Measurements from ENCODE around the gene CAPN10. TPM values are rescaled to one million over a fixed set of nuclear protein-coding genes. Genes with fewer than 3 reads are reported as not detected.

CAPN10 gene
- total and polyA plus RNA-seq, 3 donors from 2014 or later: 29.8 to 104 (median 66.5) TPM

- H3K36me3 ChIP-seq (ENCODE audit: low read depth, missing control alignments): no peaks in the 10 kb centered on the region
- no peaks in the 10 kb centered on the region for H3K27me3 ChIP-seq
- no peaks in the 10 kb centered on the region for H3K9me3 ChIP-seq
- no peaks in the 10 kb centered on the region for H3K4me1 ChIP-seq
- whole genome bisulfite sequencing, 2 donors: 80 to 87% methylated on average over 1 to 26 of the region's 26 CpGs
- H3K27ac ChIP-seq: no peak overlapping the region
- intact Hi-C loops (cut with DNase I; ENCODE audit: low total_unique reads): no loop called here
- no peak for TF ChIP-seq POLR2A (IDR thresholded peaks at IDR 0.05)
- no peak for TF ChIP-seq CTCF (IDR thresholded peaks at IDR 0.05)
- no peak for DNase-seq
- no peak overlapping the region for H3K4me3 ChIP-seq
Observed at GRCh38 chr2:240577281-240578109, 9.0 kb upstream of the CAPN10 start.

- DNase-seq: no peak
- no peaks in the 10 kb centered on the region for H3K27me3 ChIP-seq
- H3K36me3 ChIP-seq (ENCODE audit: low read depth, missing control alignments): no peaks in the 10 kb centered on the region
- intact Hi-C loops (cut with DNase I; ENCODE audit: low total_unique reads): no loop called here
- 76% methylated on average over 9 of the region's 9 CpGs; no CpG with 5 or more reads in 1 of the 2 donors for WGBS, 2 donors
- no peaks in the 10 kb centered on the region for H3K9me3 ChIP-seq
- no peak overlapping the region for H3K4me3 ChIP-seq
- no peaks in the 10 kb centered on the region for H3K4me1 ChIP-seq
- TF ChIP-seq POLR2A (IDR thresholded peaks at IDR 0.05) (no peak), CTCF (IDR thresholded peaks at IDR 0.05) (no peak)
- H3K27ac ChIP-seq: no peak overlapping the region
Observed at GRCh38 chr2:240578110-240578450, 8.5 kb upstream of the CAPN10 start.

GRCh38 chr2:240578488-240578887, 8.0 kb upstream of the CAPN10 start:
- Histone ChIP-seq H3K27me3 (no peaks in the 10 kb centered on the region), H3K27ac (no peak overlapping the region), H3K9me3 (no peaks in the 10 kb centered on the region), H3K4me1 (no peaks in the 10 kb centered on the region), H3K36me3 (ENCODE audit: low read depth, missing control alignments) (no peaks in the 10 kb centered on the region), H3K4me3 (no peak overlapping the region)
- no peak for DNase-seq
- no peak for TF ChIP-seq CTCF (IDR thresholded peaks at IDR 0.05)
- no peak for TF ChIP-seq POLR2A (IDR thresholded peaks at IDR 0.05)
- 82 to 87% methylated on average over 8 of the region's 8 CpGs for WGBS, 2 donors
- intact Hi-C loops (cut with DNase I; ENCODE audit: low total_unique reads): no loop called here

- no peak for DNase-seq
- no peaks in the 10 kb centered on the region for H3K9me3 ChIP-seq
- no peak overlapping the region for H3K27ac ChIP-seq
- no peaks in the 10 kb centered on the region for H3K27me3 ChIP-seq
- no peak overlapping the region for H3K4me3 ChIP-seq
- intact Hi-C loops (cut with DNase I; ENCODE audit: low total_unique reads): no loop called here
- H3K4me1 ChIP-seq: no peaks in the 10 kb centered on the region
- 91% methylated on average over 10 to 12 of the region's 12 CpGs for WGBS, 2 donors
- H3K36me3 ChIP-seq (ENCODE audit: low read depth, missing control alignments): no peaks in the 10 kb centered on the region
- TF ChIP-seq CTCF (IDR thresholded peaks at IDR 0.05) (no peak), POLR2A (IDR thresholded peaks at IDR 0.05) (no peak)
Observed at GRCh38 chr2:240579071-240579762, 7.3 kb upstream of the CAPN10 start.
